ENCODE measurements around the gene NR6A1. TPM values are rescaled to one million over a fixed set of nuclear protein-coding genes. Genes with fewer than 3 reads are reported as not detected.

NR6A1 gene
- total and polyA plus RNA-seq, 2 of the 13 experiments (the other 11 are each of a cell fraction or from before 2014, with no cell fraction given), result 28.1 to 31.5 TPM

DNA sequence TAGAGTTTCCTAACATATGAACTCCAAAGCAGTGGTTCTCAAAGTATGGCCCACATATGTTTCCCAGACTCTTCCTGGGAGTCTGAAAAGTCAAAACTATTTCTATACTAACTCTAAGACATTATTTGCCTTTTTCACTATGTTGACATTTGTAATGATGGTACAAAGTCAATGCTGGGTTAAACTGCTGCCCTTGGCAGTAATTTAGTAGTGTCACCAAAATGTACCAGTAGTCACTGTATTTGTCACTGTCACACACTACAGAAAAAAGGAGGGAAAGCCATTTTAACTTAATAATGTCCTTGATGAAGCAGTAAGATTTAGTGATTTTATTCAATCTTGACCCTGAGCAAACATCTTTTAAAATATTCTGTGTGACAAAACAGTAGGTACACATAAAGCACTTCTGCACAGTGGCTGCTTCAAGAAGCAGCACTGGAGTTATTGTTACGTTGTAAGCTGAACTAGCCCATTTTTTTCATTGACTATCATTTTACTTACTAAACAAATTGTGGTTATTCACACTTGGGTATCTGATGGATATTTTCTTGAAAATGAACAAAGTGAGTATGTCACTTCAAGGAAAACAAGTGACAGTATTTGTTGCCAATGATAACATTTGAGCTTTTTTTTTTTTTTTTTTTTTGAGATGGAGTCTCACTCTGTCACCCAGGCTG lies 90.3 kb downstream of the NR6A1 start (continued):
- no peak for TF ChIP-seq DMAP1 (CRISPR knock-in tag; IDR thresholded peaks at IDR 0.05)
- no peak for TF ChIP-seq ZNF713 (CRISPR knock-in tag; IDR thresholded peaks at IDR 0.05)
- TF ChIP-seq, protein P1, sequence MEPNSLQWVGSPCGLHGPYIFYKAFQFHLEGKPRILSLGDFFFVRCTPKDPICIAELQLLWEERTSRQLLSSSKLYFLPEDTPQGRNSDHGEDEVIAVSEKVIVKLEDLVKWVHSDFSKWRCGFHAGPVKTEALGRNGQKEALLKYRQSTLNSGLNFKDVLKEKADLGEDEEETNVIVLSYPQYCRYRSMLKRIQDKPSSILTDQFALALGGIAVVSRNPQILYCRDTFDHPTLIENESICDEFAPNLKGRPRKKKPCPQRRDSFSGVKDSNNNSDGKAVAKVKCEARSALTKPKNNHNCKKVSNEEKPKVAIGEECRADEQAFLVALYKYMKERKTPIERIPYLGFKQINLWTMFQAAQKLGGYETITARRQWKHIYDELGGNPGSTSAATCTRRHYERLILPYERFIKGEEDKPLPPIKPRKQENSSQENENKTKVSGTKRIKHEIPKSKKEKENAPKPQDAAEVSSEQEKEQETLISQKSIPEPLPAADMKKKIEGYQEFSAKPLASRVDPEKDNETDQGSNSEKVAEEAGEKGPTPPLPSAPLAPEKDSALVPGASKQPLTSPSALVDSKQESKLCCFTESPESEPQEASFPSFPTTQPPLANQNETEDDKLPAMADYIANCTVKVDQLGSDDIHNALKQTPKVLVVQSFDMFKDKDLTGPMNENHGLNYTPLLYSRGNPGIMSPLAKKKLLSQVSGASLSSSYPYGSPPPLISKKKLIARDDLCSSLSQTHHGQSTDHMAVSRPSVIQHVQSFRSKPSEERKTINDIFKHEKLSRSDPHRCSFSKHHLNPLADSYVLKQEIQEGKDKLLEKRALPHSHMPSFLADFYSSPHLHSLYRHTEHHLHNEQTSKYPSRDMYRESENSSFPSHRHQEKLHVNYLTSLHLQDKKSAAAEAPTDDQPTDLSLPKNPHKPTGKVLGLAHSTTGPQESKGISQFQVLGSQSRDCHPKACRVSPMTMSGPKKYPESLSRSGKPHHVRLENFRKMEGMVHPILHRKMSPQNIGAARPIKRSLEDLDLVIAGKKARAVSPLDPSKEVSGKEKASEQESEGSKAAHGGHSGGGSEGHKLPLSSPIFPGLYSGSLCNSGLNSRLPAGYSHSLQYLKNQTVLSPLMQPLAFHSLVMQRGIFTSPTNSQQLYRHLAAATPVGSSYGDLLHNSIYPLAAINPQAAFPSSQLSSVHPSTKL (CRISPR knock-in tag; IDR thresholded peaks at IDR 0.05), result peak; percentile 31; the same call in 1 of the 2 replicates
- TF ChIP-seq ZFYVE20 (CRISPR knock-in tag; IDR thresholded peaks at IDR 0.05; ENCODE audit: borderline replicate concordance, low read depth), result no peak
- TF ChIP-seq, protein P2, sequence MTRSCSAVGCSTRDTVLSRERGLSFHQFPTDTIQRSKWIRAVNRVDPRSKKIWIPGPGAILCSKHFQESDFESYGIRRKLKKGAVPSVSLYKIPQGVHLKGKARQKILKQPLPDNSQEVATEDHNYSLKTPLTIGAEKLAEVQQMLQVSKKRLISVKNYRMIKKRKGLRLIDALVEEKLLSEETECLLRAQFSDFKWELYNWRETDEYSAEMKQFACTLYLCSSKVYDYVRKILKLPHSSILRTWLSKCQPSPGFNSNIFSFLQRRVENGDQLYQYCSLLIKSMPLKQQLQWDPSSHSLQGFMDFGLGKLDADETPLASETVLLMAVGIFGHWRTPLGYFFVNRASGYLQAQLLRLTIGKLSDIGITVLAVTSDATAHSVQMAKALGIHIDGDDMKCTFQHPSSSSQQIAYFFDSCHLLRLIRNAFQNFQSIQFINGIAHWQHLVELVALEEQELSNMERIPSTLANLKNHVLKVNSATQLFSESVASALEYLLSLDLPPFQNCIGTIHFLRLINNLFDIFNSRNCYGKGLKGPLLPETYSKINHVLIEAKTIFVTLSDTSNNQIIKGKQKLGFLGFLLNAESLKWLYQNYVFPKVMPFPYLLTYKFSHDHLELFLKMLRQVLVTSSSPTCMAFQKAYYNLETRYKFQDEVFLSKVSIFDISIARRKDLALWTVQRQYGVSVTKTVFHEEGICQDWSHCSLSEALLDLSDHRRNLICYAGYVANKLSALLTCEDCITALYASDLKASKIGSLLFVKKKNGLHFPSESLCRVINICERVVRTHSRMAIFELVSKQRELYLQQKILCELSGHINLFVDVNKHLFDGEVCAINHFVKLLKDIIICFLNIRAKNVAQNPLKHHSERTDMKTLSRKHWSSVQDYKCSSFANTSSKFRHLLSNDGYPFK (CRISPR knock-in tag; IDR thresholded peaks at IDR 0.05; ENCODE audit: borderline replicate concordance), result no peak
- TF ChIP-seq, protein P3, sequence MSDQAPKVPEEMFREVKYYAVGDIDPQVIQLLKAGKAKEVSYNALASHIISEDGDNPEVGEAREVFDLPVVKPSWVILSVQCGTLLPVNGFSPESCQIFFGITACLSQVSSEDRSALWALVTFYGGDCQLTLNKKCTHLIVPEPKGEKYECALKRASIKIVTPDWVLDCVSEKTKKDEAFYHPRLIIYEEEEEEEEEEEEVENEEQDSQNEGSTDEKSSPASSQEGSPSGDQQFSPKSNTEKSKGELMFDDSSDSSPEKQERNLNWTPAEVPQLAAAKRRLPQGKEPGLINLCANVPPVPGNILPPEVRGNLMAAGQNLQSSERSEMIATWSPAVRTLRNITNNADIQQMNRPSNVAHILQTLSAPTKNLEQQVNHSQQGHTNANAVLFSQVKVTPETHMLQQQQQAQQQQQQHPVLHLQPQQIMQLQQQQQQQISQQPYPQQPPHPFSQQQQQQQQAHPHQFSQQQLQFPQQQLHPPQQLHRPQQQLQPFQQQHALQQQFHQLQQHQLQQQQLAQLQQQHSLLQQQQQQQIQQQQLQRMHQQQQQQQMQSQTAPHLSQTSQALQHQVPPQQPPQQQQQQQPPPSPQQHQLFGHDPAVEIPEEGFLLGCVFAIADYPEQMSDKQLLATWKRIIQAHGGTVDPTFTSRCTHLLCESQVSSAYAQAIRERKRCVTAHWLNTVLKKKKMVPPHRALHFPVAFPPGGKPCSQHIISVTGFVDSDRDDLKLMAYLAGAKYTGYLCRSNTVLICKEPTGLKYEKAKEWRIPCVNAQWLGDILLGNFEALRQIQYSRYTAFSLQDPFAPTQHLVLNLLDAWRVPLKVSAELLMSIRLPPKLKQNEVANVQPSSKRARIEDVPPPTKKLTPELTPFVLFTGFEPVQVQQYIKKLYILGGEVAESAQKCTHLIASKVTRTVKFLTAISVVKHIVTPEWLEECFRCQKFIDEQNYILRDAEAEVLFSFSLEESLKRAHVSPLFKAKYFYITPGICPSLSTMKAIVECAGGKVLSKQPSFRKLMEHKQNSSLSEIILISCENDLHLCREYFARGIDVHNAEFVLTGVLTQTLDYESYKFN (CRISPR knock-in tag; conservative IDR thresholded peaks at IDR 0.05), result 0 out of 2 replicates have a peak, but pooled peaks have one; percentile 36
- TF ChIP-seq, protein P4, sequence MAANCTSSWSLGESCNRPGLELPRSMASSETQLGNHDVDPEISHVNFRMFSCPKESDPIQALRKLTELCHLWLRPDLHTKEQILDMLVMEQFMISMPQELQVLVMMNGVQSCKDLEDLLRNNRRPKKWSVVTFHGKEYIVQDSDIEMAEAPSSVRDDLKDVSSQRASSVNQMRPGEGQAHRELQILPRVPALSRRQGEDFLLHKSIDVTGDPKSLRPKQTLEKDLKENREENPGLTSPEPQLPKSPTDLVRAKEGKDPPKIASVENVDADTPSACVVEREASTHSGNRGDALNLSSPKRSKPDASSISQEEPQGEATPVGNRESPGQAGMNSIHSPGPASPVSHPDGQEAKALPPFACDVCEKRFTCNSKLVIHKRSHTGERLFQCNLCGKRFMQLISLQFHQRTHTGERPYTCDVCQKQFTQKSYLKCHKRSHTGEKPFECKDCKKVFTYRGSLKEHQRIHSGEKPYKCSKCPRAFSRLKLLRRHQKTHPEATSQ (CRISPR knock-in tag; IDR thresholded peaks at IDR 0.05; ENCODE audit: borderline replicate concordance), result no peak
- TF ChIP-seq SKI (IDR thresholded peaks at IDR 0.05; ENCODE audit: partially characterized antibody), result no peak
- no peak for TF ChIP-seq NCOA5 (CRISPR knock-in tag; IDR thresholded peaks at IDR 0.05)
- TF ChIP-seq ASH2L (IDR thresholded peaks at IDR 0.05; ENCODE audit: insufficient read length, low read depth, low read length), result peak; percentile 35
- 0 out of 2 replicates have a peak, but pooled peaks have one; percentile 24 for TF ChIP-seq BCL6 (CRISPR knock-in tag; IDR thresholded peaks at IDR 0.05)
- TF ChIP-seq MAFK (conservative IDR thresholded peaks at IDR 0.05 in 1 of 2, IDR thresholded peaks at IDR 0.05 in 1 of 2; ENCODE audit: low read length in 2 of 2), result peak; percentile 30 to 58; a peak in 1 of 4 replicates
- peak; percentile 45 for TF ChIP-seq HNF4A (CRISPR knock-in tag; IDR thresholded peaks at IDR 0.05)
- no peak for TF ChIP-seq ZFP62 (CRISPR knock-in tag; IDR thresholded peaks at IDR 0.05)
- no peak for TF ChIP-seq ZNF101 (CRISPR knock-in tag; IDR thresholded peaks at IDR 0.05; ENCODE audit: borderline replicate concordance, low read depth)
